B cell (primary cell): ENCODE measurements around the gene BAZ1B. TPM values are rescaled to one million over a fixed set of nuclear protein-coding genes. Genes with fewer than 3 reads are reported as not detected.
"Not testable (repeated sequence)": the region's sequence is repeated elsewhere in the genome, so short reads cannot be mapped to it uniquely, and the experiment has no call there.

ENCODE experiments used
- ATAC-seq: fragments of 200-7000 bp; cut with Tn5 transposase; one replicate; pipeline ENCODE4 v1.10.0; 2021; ENCODE audit warnings: low read depth, mild to moderate bottlenecking, moderate number of reproducible peaks, moderate library complexity
- CTCF ChIA-PET: fragments of 350-600 bp; sonication (Branson Sonifier 250); formaldehyde crosslinking; loops from one replicate; lab custom pipeline; 2021; ENCODE audit warnings: antibody characterized with exemption, inconsistent platforms; lab: Charles Lee
- POLR2A ChIA-PET: fragments of 350-600 bp; sonication (Branson Sonifier 250); formaldehyde crosslinking; loops from one replicate; lab custom pipeline; 2021; ENCODE audit warnings: antibody characterized with exemption; lab: Charles Lee
- DNase-seq: peaks from one replicate; pipeline ENCODE4 v3.0.0; 2013
- H2AFZ ChIP-seq: 2 replicates; pipeline ENCODE4 v1.6.1; 2012; ENCODE audit warnings: mild to moderate bottlenecking, low read depth, low read length; ENCODE audit not compliant: insufficient read depth, poor library complexity, severe bottlenecking
- H3K27ac ChIP-seq, 2 donors: 1 replicate in 1 of 2; 2 replicates in 1 of 2; pipeline ENCODE4 v1.5.1; 2012 to 2013; ENCODE audit warnings: low read length in 2 of 2, mild to moderate bottlenecking in 2 of 2, moderate library complexity in 1 of 2
- H3K27me3 ChIP-seq, 4 experiments: fragments of 200-600 bp in 1 of 4; sonication (generic) in 1 of 4; replicated peaks in 1 of 4; 1 replicate in 2 of 4; 2 replicates in 2 of 4; pipeline versions ENCODE4 v1.6.1 to v1.7.0; 2013 to 2016; ENCODE audit warnings: low read length in 3 of 4, mild to moderate bottlenecking in 2 of 4, mixed read lengths in 1 of 4, moderate library complexity in 1 of 4; ENCODE audit not compliant: insufficient read depth in 4 of 4, control insufficient read depth in 3 of 4; ENCODE audit errors: control extremely low read depth in 1 of 4
- H3K36me3 ChIP-seq, 2 experiments: replicated peaks in 1 of 2; 1 replicate in 1 of 2; 2 replicates in 1 of 2; pipeline versions ENCODE4 v1.6.1 to v1.7.1; 2013; ENCODE audit warnings: low read length in 1 of 2; ENCODE audit not compliant: insufficient read depth in 2 of 2, control insufficient read depth in 1 of 2; ENCODE audit errors: control extremely low read depth in 1 of 2, extremely low read depth in 1 of 2
- H3K4me1 ChIP-seq, 2 donors: fragments of 200-600 bp in 1 of 2; sonication (generic) in 1 of 2; 1 replicate in 1 of 2; 2 replicates in 1 of 2; pipeline versions ENCODE4 v1.5.1 to v1.6.1; 2013 to 2017; ENCODE audit warnings: low read length in 2 of 2; ENCODE audit not compliant: control insufficient read depth in 2 of 2, insufficient read depth in 2 of 2
- H3K4me2 ChIP-seq: replicated peaks from 2 replicates; pipeline ENCODE3; 2012; ENCODE audit warnings: mild to moderate bottlenecking, low read depth, low read length; ENCODE audit not compliant: poor library complexity, severe bottlenecking
- H3K4me3 ChIP-seq, 5 experiments: fragments of 200-600 bp in 1 of 5; sonication (generic) in 1 of 5; 1 replicate in 3 of 5; 2 replicates in 2 of 5; pipeline versions ENCODE4 v1.5.1 to v1.7.0; 2011 to 2016; ENCODE audit warnings: low read length in 4 of 5, mild to moderate bottlenecking in 4 of 5, low read depth in 2 of 5, control low read depth in 1 of 5, moderate library complexity in 1 of 5; ENCODE audit not compliant: insufficient read depth in 1 of 5; ENCODE audit errors: control extremely low read depth in 1 of 5, extremely low read depth in 1 of 5
- H3K79me2 ChIP-seq: fragments of 200-600 bp; sonication (generic); one replicate; pipeline ENCODE4 v1.6.0; 2016; ENCODE audit warnings: low read length; ENCODE audit not compliant: control insufficient read depth, insufficient read depth
- H3K9ac ChIP-seq: fragments of 200-600 bp; sonication (generic); 2 replicates; pipeline ENCODE4 v1.6.1; 2017; ENCODE audit warnings: mild to moderate bottlenecking, low read length, moderate library complexity
- H3K9me3 ChIP-seq, 3 donors: one replicate each; pipeline versions ENCODE4 v1.6.1 to v1.7.1; 2013; ENCODE audit warnings: low read length in 2 of 3; ENCODE audit not compliant: control insufficient read depth in 2 of 3, insufficient read depth in 1 of 3; ENCODE audit errors: control extremely low read depth in 1 of 3
- H4K20me1 ChIP-seq: 2 replicates; pipeline ENCODE4 v1.6.0; 2012; ENCODE audit warnings: mild to moderate bottlenecking, low read length; ENCODE audit not compliant: insufficient read depth, control insufficient read depth, poor library complexity, severe bottlenecking
- H3K27ac Mint-ChIP-seq: one replicate; pipeline ENCODE4 v1.8.0; 2021; ENCODE audit warnings: mixed read lengths
- H3K27me3 Mint-ChIP-seq: one replicate; pipeline ENCODE4 v1.8.0; 2021; ENCODE audit warnings: mixed read lengths
- H3K4me1 Mint-ChIP-seq: one replicate; pipeline ENCODE4 v1.8.0; 2021; ENCODE audit warnings: mixed read lengths
- H3K4me3 Mint-ChIP-seq: one replicate; pipeline ENCODE4 v1.8.0; 2021; ENCODE audit warnings: mixed read lengths
- H3K9me3 Mint-ChIP-seq: one replicate; pipeline ENCODE4 v1.8.0; 2022; ENCODE audit warnings: mixed read lengths; ENCODE audit not compliant: insufficient read depth
- CTCF ChIP-seq: fragments of 200-600 bp; IDR thresholded peaks from one replicate; pipeline ENCODE4 v1.8.0; 2022; ENCODE audit warnings: antibody characterized with exemption, mild to moderate bottlenecking
- EZH2 ChIP-seq: IDR thresholded peaks from 2 replicates; pipeline ENCODE4 v1.6.1; 2012; ENCODE audit warnings: borderline replicate concordance, low read depth, mild to moderate bottlenecking, moderate library complexity, low read length; ENCODE audit not compliant: insufficient read depth, poor library complexity, severe bottlenecking
- WGBS: methylation state at CpG from one replicate; pipeline ENCODE4 v1.1.5; 2013; ENCODE audit warnings: missing lambda C conversion rate; ENCODE audit not compliant: insufficient coverage; 5-methylcytosine and 5-hydroxymethylcytosine counted together
- intact Hi-C: fragments of 100-400 bp; cut with micrococcal nuclease; formaldehyde crosslinking; loops from one replicate; pipeline ENCODE4 v1.10.0; 2022
- polyA plus RNA-seq: library from polyadenylated mRNA; depleted of rRNA; stranded (reverse); fragments of >200 nt; gene quantifications from 2 replicates; pipeline ENCODE4 v1.2.3, GENCODE V29; 2012
- total RNA-seq, 2 donors: library from RNA; stranded (reverse); fragments of 120-200 nt in 1 of 2; gene quantifications; 1 replicate in 1 of 2; 2 replicates in 1 of 2; pipeline versions ENCODE4 v1.2.3 to v1.2.4, GENCODE V29; 2013 to 2022

Gene BAZ1B
- total and polyA plus RNA-seq, 2 donors (not counting 1 experiment from before 2014, with no cell fraction given): 17.2 to 68.1 TPM

DNA sequence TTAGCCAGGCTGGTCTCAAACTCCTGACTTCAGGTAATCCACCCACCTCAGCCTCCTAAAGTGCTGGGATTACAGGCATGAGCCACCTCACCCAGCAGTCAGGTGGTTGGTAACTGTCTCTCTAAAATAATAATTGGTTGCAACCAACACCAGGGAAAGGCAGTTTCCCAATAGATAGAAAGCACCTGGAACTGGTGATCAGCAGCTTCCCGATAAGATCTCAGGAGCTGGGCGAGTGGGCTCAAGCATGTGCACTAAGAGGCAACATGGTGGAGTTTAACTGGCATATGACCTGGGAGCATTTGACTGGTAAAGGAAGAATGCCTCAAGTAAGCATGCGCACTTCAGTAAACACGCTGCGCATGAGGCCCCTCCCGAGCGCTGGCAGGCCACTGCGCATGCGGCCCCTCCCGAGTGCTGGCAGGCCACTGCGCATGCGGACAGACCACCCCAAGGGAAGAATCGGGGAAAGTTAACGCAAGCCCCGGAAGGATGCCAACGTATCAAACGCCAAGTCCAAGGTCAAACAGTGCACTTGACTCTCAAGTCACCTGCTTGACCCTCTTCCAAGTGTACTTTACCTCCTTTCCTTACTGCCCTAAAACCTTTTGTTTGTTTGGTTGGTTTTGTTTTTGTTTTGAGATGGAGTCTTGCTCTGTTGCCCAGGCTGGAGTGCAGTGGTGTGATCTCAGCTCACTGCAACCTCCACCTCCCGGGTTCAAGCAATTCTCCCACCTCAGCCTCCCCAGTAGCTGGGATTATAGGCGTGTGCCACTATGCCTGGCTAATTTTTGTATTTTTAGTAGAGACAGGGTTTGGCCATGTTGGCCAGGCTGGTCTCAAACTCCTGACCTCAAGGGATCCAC is 122.7 kb downstream of the BAZ1B start:
- whole genome bisulfite sequencing: 62% methylated on average over 15 of the region's 19 CpGs

GRCh38 chr7:73397521-73398281 is 124.4 kb downstream of the BAZ1B start:
- Histone ChIP-seq H2AFZ (peak overlapping the region; percentile 42), H3K36me3 (no peaks in the 10 kb centered on the region), H3K4me3 (no peak overlapping the region), H3K27ac (no peak overlapping the region), H3K79me2 (no peaks in the 10 kb centered on the region), H3K4me2 (no peak overlapping the region), H3K27me3 (peaks cover 0 to 6% (median 2%) of the 10 kb centered on the region in 4 experiments), H4K20me1 (no peaks in the 10 kb centered on the region), H3K9ac (no peak overlapping the region), H3K4me1 (no peaks in the 10 kb centered on the region), H3K9me3 (peaks cover 0 to 7% (median 0%) of the 10 kb centered on the region in 3 donors)
- Mint-ChIP-seq H3K4me3 (no peak overlapping the region), H3K4me1 (peaks cover 3% of the 10 kb centered on the region), H3K27ac (no peak overlapping the region), H3K9me3 (no peaks in the 10 kb centered on the region), H3K27me3 (peaks cover 9% of the 10 kb centered on the region)
- CTCF ChIA-PET: no interaction called here
- intact Hi-C loops: no loop called here
- POLR2A ChIA-PET: no interaction called here
- WGBS: 23% methylated on average over 9 of the region's 14 CpGs
- DNase-seq: no peak
- no peak for ATAC-seq
- TF ChIP-seq CTCF: no peak
- TF ChIP-seq EZH2: no peak

More for the DNA sequence above, 122.7 kb downstream of the BAZ1B start:
- H4K20me1 ChIP-seq, intact Hi-C loops, H3K9me3 Mint-ChIP-seq, POLR2A ChIA-PET, H3K4me1 Mint-ChIP-seq, H3K27me3 Mint-ChIP-seq, H3K4me1 ChIP-seq, H3K36me3 ChIP-seq, H3K27ac ChIP-seq, CTCF ChIA-PET, H3K27me3 ChIP-seq, H3K79me2 ChIP-seq, H3K9me3 ChIP-seq: not testable (repeated sequence)
- peak; percentile 43 for ATAC-seq
- Histone ChIP-seq H3K9ac (peak overlapping the region; percentile 32), H2AFZ (peak overlapping the region; percentile 62), H3K4me3 (peak overlapping the region in 3 of 5 experiments; percentile 39 to 54 (median 46)), H3K4me2 (peak overlapping the region; percentile 55)
- Mint-ChIP-seq H3K4me3 (peak overlapping the region; percentile 73), H3K27ac (peak overlapping the region; percentile 80)
- DNase-seq: peak; percentile 73
